Measurements from ENCODE around the gene ARFRP1. TPM values are rescaled to one million over a fixed set of nuclear protein-coding genes. Genes with fewer than 3 reads are reported as not detected.
"Not testable (repeated sequence)": the region's sequence is repeated elsewhere in the genome, so short reads cannot be mapped to it uniquely, and the experiment has no call there.

ARFRP1 gene
- total RNA-seq, 1 experiment from 2014 or later, result 65.4 TPM

DNA sequence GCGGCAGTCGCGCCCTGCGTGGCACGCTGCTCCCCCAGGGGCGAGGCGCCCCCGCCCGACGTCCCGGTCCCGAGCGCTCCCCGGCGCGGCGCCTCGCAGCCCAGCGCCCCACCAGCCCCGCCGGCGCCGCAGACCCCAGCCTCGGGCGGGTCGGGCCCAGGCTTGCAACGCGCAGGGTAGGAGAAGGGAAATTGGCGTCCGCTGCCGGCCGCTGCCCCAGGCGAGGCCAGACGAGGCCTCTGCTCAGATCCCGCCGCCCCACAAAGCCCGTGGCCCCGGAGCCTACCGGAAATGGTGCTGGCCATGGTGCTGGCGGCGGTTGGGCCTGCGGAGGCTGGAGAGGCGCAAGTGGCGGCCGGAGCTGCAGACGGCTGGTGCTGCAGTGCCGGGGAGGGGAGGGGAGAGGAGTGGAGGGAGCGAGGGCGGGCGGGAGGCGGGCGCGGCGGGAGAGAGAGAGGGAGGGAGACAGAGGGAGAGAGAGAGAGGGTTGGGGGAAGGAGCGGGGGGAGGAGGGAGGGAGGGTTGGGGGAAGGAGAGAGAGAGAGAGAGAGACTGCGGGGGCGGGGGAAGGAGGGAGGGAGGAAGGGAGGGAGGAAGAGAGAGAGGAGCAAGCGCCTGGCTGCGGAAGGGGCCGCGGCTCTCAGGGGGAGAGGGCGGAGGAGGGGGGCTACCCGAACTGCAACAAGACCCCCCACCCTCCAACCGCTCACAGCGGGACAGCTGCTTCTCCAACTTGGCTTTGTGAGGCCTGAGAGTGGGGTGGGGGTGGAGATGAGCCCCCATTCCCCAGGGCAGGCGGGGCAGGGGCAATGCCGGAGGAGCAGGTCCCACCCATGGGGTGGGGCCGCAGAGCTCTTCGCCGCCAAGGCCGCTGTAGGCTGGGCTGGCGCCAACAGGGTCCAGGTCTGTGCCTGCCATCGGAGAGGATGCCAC, 54.5 kb downstream of the ARFRP1 start, which contains the start of gene STMN3:
Gene STMN3, minus strand, starts transcription at position 384 of the 933 bp plus-strand sequence. Its CDS starts 79 bp downstream, at position 305.
- H3K9me3 Mint-ChIP-seq (ENCODE audit: unreplicated experiment), result no peaks in the 10 kb centered on the region
- H3K4me3 Mint-ChIP-seq (ENCODE audit: unreplicated experiment), result peak within 1 kb of the TSS; percentile 64
- intact Hi-C loops (cut with micrococcal nuclease), result no loop called here
- BruUV-seq (replicated peaks), result no TSS peak
- DNase-seq (ENCODE audit: unreplicated experiment), result peak; percentile 76
- no peaks in the 10 kb centered on the region for H3K36me3 Mint-ChIP-seq (ENCODE audit: insufficient read depth, unreplicated experiment)
- H3K4me1 Mint-ChIP-seq (ENCODE audit: insufficient read depth, unreplicated experiment), result peaks cover 7% of the 10 kb centered on the region
- ChIA-PET CTCF (interaction anchor here (0.6 kb wide), 2 partner anchors 45 to 269 kb away, joined by 3 read pairs; no protein-coding TSS in a partner anchor), POLR2A (interaction anchor here (0.6 to 0.8 kb wide), 4 partner anchors 11 to 347 kb away, joined by 3 to 6 read pairs (median 3); no protein-coding TSS in a partner anchor)
- no peak within 1 kb of the TSS for H3K27ac Mint-ChIP-seq (ENCODE audit: low read depth, unreplicated experiment)
- TF ChIP-seq, protein P1, sequence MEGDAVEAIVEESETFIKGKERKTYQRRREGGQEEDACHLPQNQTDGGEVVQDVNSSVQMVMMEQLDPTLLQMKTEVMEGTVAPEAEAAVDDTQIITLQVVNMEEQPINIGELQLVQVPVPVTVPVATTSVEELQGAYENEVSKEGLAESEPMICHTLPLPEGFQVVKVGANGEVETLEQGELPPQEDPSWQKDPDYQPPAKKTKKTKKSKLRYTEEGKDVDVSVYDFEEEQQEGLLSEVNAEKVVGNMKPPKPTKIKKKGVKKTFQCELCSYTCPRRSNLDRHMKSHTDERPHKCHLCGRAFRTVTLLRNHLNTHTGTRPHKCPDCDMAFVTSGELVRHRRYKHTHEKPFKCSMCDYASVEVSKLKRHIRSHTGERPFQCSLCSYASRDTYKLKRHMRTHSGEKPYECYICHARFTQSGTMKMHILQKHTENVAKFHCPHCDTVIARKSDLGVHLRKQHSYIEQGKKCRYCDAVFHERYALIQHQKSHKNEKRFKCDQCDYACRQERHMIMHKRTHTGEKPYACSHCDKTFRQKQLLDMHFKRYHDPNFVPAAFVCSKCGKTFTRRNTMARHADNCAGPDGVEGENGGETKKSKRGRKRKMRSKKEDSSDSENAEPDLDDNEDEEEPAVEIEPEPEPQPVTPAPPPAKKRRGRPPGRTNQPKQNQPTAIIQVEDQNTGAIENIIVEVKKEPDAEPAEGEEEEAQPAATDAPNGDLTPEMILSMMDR (IDR thresholded peaks at IDR 0.05; ENCODE audit: unreplicated experiment), result no peak
- H3K27me3 Mint-ChIP-seq (ENCODE audit: insufficient read depth, unreplicated experiment), result no peaks in the 10 kb centered on the region

DNA sequence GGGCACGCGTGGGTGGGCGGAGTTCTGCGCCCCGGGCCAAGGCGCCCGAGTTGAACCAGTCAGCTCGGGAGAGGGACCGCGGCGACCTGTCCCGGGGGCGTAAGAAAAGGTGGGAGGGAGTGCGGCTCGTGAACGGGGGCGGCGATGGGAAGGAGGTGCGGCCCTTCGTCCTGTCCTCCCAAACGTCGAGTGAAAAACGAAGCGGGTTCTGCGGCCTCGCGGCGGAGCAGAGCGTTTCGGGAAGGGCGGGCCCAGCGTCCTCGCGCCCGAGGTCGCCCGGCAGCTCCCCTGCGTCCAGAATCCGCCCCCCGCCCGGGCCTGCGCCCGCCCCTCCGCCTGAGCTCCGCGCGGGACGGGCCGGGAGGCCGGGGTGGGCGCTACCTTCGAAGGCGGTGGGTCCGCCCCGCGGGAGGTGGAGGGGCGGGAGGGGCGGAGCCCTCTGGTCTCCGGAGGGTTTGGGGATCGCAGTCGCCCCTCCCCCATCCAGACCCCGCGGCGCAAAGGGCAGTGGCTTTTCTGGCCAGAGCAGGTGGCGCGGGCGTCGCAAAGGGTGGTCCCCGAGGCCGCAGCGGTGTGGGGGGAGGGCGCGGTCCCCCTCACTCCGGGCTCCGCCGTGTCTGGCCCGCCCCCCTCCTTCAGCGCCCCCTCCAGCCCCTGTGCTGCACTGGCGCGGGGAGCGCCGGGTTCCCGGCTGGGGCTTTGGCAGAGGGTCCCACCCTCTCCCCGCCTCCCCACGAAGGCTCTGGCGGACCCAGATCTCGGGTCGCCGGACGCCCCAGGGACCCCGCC, 55.4 kb downstream of the ARFRP1 start:
- Mint-ChIP-seq H3K27me3 (ENCODE audit: insufficient read depth, unreplicated experiment) (no peaks in the 10 kb centered on the region), H3K4me1 (ENCODE audit: insufficient read depth, unreplicated experiment) (peaks cover 7% of the 10 kb centered on the region), H3K9me3 (ENCODE audit: unreplicated experiment) (no peaks in the 10 kb centered on the region), H3K27ac (ENCODE audit: low read depth, unreplicated experiment) (no peak overlapping the region), H3K4me3 (ENCODE audit: unreplicated experiment) (peak overlapping the region; percentile 64), H3K36me3 (ENCODE audit: insufficient read depth, unreplicated experiment) (no peaks in the 10 kb centered on the region)
- DNase-seq (ENCODE audit: unreplicated experiment), result no peak
- no TSS peak for BruUV-seq (replicated peaks)
- ChIA-PET POLR2A (interaction anchor here (0.6 to 1.8 kb wide), 2 partner anchors 10 to 36 kb away, joined by 3 to 5 read pairs; no protein-coding TSS in a partner anchor), CTCF (no interaction called here)
- TF ChIP-seq, protein P1 (IDR thresholded peaks at IDR 0.05; ENCODE audit: unreplicated experiment), result no peak
- intact Hi-C loops (cut with micrococcal nuclease), result no loop called here

DNA sequence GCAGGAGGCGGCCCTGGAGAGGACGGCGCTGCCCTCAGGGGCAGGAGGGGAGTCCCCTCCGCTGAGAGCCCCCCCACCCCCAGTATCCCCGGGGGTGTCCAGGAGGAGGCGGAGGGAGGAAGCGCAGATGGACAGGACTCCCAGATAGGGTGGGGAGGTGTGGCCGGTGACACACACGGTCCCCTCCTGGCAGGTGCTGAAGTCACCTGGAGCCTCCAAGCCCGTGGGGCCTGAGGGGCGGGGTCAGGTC, 55.9 kb downstream of the ARFRP1 start:
- no peak for DNase-seq (ENCODE audit: unreplicated experiment)
- TF ChIP-seq, protein P1 (IDR thresholded peaks at IDR 0.05; ENCODE audit: unreplicated experiment), result no peak
- intact Hi-C loops (cut with micrococcal nuclease), result no loop called here
- Mint-ChIP-seq H3K4me1 (ENCODE audit: insufficient read depth, unreplicated experiment) (peaks cover 7% of the 10 kb centered on the region), H3K4me3 (ENCODE audit: unreplicated experiment) (peak overlapping the region; percentile 64), H3K9me3 (ENCODE audit: unreplicated experiment) (no peaks in the 10 kb centered on the region), H3K36me3 (ENCODE audit: insufficient read depth, unreplicated experiment) (no peaks in the 10 kb centered on the region), H3K27ac (ENCODE audit: low read depth, unreplicated experiment) (peak overlapping the region; percentile 7), H3K27me3 (ENCODE audit: insufficient read depth, unreplicated experiment) (no peaks in the 10 kb centered on the region)
- CTCF ChIA-PET, result no interaction called here
- BruUV-seq (replicated peaks), result no TSS peak
- POLR2A ChIA-PET, result interaction anchor here (0.6 to 1.8 kb wide), 2 partner anchors 10 to 36 kb away, joined by 3 to 5 read pairs; no protein-coding TSS in a partner anchor

DNA sequence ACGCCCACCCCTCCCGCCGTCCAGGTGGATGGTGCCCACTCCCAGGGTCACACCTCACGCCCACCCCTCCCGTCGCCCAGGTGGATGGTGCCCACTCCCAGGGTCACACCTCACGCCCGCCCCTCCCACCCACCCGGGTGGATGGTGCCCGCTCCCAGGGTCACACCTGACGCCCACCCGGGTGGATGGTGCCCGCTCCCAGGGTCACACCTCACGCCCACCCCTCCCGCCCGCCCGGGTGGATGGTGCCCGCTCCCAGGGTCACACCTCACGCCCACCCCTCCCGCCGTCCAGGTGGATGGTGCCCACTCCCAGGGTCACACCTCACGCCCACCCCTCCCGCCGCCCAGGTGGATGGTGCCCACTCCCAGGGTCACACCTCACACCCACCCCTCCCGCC, 57.3 kb downstream of the ARFRP1 start:
- CTCF ChIA-PET, result interaction anchor here (0.6 kb wide), 2 partner anchors 23 to 113 kb away, joined by 3 read pairs; partner anchors contain the start of gene PTK6
- H3K36me3 Mint-ChIP-seq (ENCODE audit: insufficient read depth, unreplicated experiment), result not testable (repeated sequence)

More for the DNA sequence above, 57.3 kb downstream of the ARFRP1 start:
- DNase-seq (ENCODE audit: unreplicated experiment); POLR2A ChIA-PET; H3K9me3 Mint-ChIP-seq (ENCODE audit: unreplicated experiment); H3K4me3 Mint-ChIP-seq (ENCODE audit: unreplicated experiment); BruUV-seq (replicated peaks); H3K27ac Mint-ChIP-seq (ENCODE audit: low read depth, unreplicated experiment); H3K4me1 Mint-ChIP-seq (ENCODE audit: insufficient read depth, unreplicated experiment); intact Hi-C loops (cut with micrococcal nuclease); H3K27me3 Mint-ChIP-seq (ENCODE audit: insufficient read depth, unreplicated experiment): not testable (repeated sequence)

Data from MCF 10A (cell line).